Omental fat pad (tissue), 4 donors: Measurements from ENCODE around the gene ANGPT4. TPM values are rescaled to one million over a fixed set of nuclear protein-coding genes. Genes with fewer than 3 reads are reported as not detected.

Experiments used
- ATAC-seq: fragments of 150-250 bp; one replicate; pipeline ENCODE4 v1.9.1; 2016; ENCODE audit warnings: mild to moderate bottlenecking, moderate library complexity; ENCODE audit not compliant: low FRiP score
- DNase-seq: peaks from one replicate; pipeline ENCODE4 v3.0.0-alpha.2; 2019; ENCODE audit warnings: low spot score
- total RNA-seq, 4 donors: library from RNA; depleted of rRNA; stranded (reverse); fragments of >200 nt; gene quantifications; one replicate each; pipeline ENCODE4 v1.1.0, GENCODE V29; 2016
- TF ChIP-seq, protein P1 (sequence below), 3 donors: fragments of 450-650 bp; IDR thresholded peaks; one replicate each; pipeline ENCODE4 v1.5.1; 2016 to 2017; ENCODE audit warnings: antibody characterized with exemption in 3 of 3, mild to moderate bottlenecking in 3 of 3, moderate library complexity in 2 of 3

Gene ANGPT4
- total RNA-seq = 10 to 100 TPM in 1 of 4 donors, 1 to 10 TPM in 2, under 1 TPM in 1; 0.44 to 27.6 (median 3.4) TPM

- ATAC-seq = no peak
- no peak for DNase-seq
- TF ChIP-seq, protein P1, sequence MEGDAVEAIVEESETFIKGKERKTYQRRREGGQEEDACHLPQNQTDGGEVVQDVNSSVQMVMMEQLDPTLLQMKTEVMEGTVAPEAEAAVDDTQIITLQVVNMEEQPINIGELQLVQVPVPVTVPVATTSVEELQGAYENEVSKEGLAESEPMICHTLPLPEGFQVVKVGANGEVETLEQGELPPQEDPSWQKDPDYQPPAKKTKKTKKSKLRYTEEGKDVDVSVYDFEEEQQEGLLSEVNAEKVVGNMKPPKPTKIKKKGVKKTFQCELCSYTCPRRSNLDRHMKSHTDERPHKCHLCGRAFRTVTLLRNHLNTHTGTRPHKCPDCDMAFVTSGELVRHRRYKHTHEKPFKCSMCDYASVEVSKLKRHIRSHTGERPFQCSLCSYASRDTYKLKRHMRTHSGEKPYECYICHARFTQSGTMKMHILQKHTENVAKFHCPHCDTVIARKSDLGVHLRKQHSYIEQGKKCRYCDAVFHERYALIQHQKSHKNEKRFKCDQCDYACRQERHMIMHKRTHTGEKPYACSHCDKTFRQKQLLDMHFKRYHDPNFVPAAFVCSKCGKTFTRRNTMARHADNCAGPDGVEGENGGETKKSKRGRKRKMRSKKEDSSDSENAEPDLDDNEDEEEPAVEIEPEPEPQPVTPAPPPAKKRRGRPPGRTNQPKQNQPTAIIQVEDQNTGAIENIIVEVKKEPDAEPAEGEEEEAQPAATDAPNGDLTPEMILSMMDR (IDR thresholded peaks at IDR 0.05) = no peak
Measured at GRCh38 chr20:916125-916799, at the start of gene ANGPT4. Gene ANGPT4, minus strand, starts transcription at chr20:916334. Its CDS starts 120 bp downstream, at chr20:916214.

DNA sequence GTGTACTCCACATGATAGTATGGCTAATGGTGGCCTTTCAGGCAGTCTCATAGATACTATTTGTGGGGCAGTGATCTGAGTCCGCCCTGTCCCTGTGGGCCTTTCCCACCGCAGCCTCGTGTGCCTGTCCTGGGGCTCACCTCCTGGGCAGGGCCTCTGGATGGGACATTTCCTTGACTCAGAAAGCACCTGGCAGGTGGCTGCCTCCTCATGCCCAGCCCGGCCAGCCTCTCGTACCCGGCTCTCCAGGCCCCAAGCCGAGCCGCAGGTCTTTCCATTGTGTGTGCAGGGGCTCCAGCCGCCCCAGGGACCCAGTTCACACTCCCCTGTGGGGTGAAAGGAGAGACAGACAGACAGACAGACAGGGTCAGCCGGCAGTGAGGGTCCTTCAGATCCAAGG, 47.7 kb upstream of the ANGPT4 start:
- TF ChIP-seq, protein P1 (IDR thresholded peaks at IDR 0.05) = no peak
- ATAC-seq (no peak), DNase-seq (no peak)

GRCh38 chr20:962683-963082, 46.5 kb upstream of the ANGPT4 start:
- TF ChIP-seq, protein P1 (IDR thresholded peaks at IDR 0.05) = no peak
- DNase-seq = no peak
- no peak for ATAC-seq

GRCh38 chr20:962223-962622, 46.1 kb upstream of the ANGPT4 start:
- TF ChIP-seq, protein P1 (IDR thresholded peaks at IDR 0.05) = no peak
- ATAC-seq (no peak), DNase-seq (no peak)

GRCh38 chr20:961768-962167, 45.6 kb upstream of the ANGPT4 start:
- ATAC-seq (no peak), DNase-seq (no peak)
- TF ChIP-seq, protein P1 (IDR thresholded peaks at IDR 0.05) = no peak

DNA sequence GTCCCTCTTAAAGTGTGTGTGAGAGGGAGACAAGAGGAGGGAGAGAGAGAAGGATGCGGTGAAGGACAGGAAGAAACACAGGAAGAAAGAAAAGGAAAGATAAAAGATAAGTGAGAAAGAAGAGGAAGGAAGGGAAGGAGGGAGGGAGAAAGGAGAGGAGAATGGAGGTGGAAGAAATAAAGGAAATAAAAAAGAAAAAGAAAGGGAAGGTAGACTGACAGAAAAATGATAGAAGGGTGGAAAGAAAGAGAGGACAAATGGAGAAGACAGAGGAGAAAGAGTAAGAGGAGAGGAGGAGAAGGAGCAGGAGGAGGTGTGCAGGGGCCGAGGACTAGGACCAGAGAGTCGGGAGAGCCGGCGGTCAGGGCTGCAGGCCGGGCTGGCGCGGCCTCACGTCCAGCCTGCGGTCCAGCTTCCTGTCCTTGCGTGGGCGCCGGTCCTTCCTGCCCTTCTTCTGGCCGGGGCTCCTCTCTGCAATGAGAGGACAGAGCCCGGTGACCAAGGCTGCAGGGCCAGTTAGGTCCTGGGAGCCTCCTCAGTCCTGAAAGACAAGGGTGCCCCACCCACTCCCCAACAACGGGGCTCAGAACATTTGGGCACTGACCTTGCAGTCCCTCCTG, 44.0 kb upstream of the ANGPT4 start:
- ATAC-seq = no peak
- TF ChIP-seq, protein P1 (IDR thresholded peaks at IDR 0.05) = no peak
- no peak for DNase-seq
